NCI-H226 (cell line): Measurements from ENCODE around the gene SLC38A3.

Experiments used
- DNase-seq: peaks from one replicate; pipeline ENCODE4 v3.0.0-alpha.2; 2015

The SLC38A3 gene

GRCh38 chr3:50204804-50205412 lies at the start of gene SLC38A3:
TSS of gene SLC38A3 (plus strand) at chr3:50205271. CDS start at chr3:50214200, 8,929 bp downstream.
- no peak for DNase-seq

- DNase-seq: no peak
These were observed 49.6 kb upstream of the SLC38A3 start for GRCh38 chr3:50155491-50155878.

- no peak for DNase-seq
These were observed 49.2 kb upstream of the SLC38A3 start for GRCh38 chr3:50155891-50156290.

GRCh38 chr3:50156549-50157493 lies 48.2 kb upstream of the SLC38A3 start:
- DNase-seq: no peak

GRCh38 chr3:50157827-50158529 lies 47.1 kb upstream of the SLC38A3 start:
- DNase-seq: no peak

GRCh38 chr3:50158530-50159146 lies 46.4 kb upstream of the SLC38A3 start:
- no peak for DNase-seq

GRCh38 chr3:50160561-50160983 lies 44.5 kb upstream of the SLC38A3 start:
- peak; percentile 51 for DNase-seq

- DNase-seq: no peak
These were observed 43.8 kb upstream of the SLC38A3 start for GRCh38 chr3:50161320-50161719.

GRCh38 chr3:50162034-50162883 lies 42.8 kb upstream of the SLC38A3 start:
- no peak for DNase-seq

- peak; percentile 83 for DNase-seq
These were observed 41.3 kb upstream of the SLC38A3 start for GRCh38 chr3:50163572-50164455.

- DNase-seq: no peak
These were observed 40.6 kb upstream of the SLC38A3 start for GRCh38 chr3:50164481-50164880.

- peak; percentile 67 for DNase-seq
These were observed 39.8 kb upstream of the SLC38A3 start for GRCh38 chr3:50164984-50165909.

GRCh38 chr3:50165910-50166538 lies 39.0 kb upstream of the SLC38A3 start:
- no peak for DNase-seq

- peak; percentile 22 for DNase-seq
These were observed 38.5 kb upstream of the SLC38A3 start for GRCh38 chr3:50166620-50167019.

- DNase-seq: peak; percentile 22
These were observed 37.8 kb upstream of the SLC38A3 start for GRCh38 chr3:50167069-50167840.

- DNase-seq: no peak
These were observed 37.2 kb upstream of the SLC38A3 start for GRCh38 chr3:50167841-50168209.

- DNase-seq: no peak
These were observed 36.7 kb upstream of the SLC38A3 start for GRCh38 chr3:50168388-50168787.

GRCh38 chr3:50168791-50169190 lies 36.3 kb upstream of the SLC38A3 start:
- no peak for DNase-seq
